Hepatocyte (in vitro differentiated cells): ENCODE measurements around the gene BPIFB6.

Source experiments
- EZH2 ChIP-seq: fragments of 200-600 bp; sonication (generic); IDR thresholded peaks from 2 replicates; pipeline ENCODE4 v1.6.1; 2016; ENCODE audit warnings: antibody characterized with exemption, mild to moderate bottlenecking, borderline replicate concordance
- EZH2phosphoT487 ChIP-seq: fragments of 200-600 bp; sonication (generic); IDR thresholded peaks from one replicate; pipeline ENCODE4 v1.6.1; 2018; ENCODE audit warnings: antibody characterized with exemption, mild to moderate bottlenecking, low read depth, moderate library complexity; ENCODE audit not compliant: unreplicated experiment, severe bottlenecking
- TF ChIP-seq, protein P1 (sequence below): fragments of 200-600 bp; sonication (generic); IDR thresholded peaks from 2 replicates; pipeline ENCODE4 v1.5.1; 2016; ENCODE audit warnings: antibody characterized with exemption, mild to moderate bottlenecking; ENCODE audit not compliant: poor library complexity

GRCh38 chr20:33017542-33017941 is 13.9 kb upstream of the BPIFB6 start:
- TF ChIP-seq EZH2 (no peak), EZH2phosphoT487 (no peak)
- TF ChIP-seq, protein P1, sequence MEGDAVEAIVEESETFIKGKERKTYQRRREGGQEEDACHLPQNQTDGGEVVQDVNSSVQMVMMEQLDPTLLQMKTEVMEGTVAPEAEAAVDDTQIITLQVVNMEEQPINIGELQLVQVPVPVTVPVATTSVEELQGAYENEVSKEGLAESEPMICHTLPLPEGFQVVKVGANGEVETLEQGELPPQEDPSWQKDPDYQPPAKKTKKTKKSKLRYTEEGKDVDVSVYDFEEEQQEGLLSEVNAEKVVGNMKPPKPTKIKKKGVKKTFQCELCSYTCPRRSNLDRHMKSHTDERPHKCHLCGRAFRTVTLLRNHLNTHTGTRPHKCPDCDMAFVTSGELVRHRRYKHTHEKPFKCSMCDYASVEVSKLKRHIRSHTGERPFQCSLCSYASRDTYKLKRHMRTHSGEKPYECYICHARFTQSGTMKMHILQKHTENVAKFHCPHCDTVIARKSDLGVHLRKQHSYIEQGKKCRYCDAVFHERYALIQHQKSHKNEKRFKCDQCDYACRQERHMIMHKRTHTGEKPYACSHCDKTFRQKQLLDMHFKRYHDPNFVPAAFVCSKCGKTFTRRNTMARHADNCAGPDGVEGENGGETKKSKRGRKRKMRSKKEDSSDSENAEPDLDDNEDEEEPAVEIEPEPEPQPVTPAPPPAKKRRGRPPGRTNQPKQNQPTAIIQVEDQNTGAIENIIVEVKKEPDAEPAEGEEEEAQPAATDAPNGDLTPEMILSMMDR = no peak
